Common myeloid progenitor, CD34-positive (primary cell): ENCODE measurements around the gene TBX5.

ENCODE experiments used
- CTCF ChIA-PET: fragments of 350-600 bp; sonication (Branson Sonifier 250); formaldehyde crosslinking; loops from one replicate; lab custom pipeline; 2021; ENCODE audit warnings: antibody characterized with exemption; lab: Charles Lee
- POLR2A ChIA-PET: fragments of 350-600 bp; sonication (Branson Sonifier 250); formaldehyde crosslinking; loops from one replicate; lab custom pipeline; 2021; ENCODE audit warnings: antibody characterized with exemption; lab: Charles Lee
- DNase-seq, 3 donors: peaks; one replicate each; pipeline versions ENCODE4 v3.0.0 to v3.0.0-alpha.2; 2013
- H3K27ac ChIP-seq, 2 experiments: 1 replicate in 1 of 2; 2 replicates in 1 of 2; pipeline ENCODE4 v1.7.0; 2013; ENCODE audit warnings: inconsistent platforms in 2 of 2, low read length in 2 of 2, mild to moderate bottlenecking in 2 of 2, low read depth in 1 of 2, moderate library complexity in 1 of 2; ENCODE audit not compliant: severe bottlenecking in 2 of 2, insufficient read depth in 1 of 2, poor library complexity in 1 of 2
- H3K27me3 ChIP-seq, 5 experiments: replicated peaks in 2 of 5; 1 replicate in 3 of 5; 2 replicates in 2 of 5; pipeline versions ENCODE4 v1.6.1 to v1.7.0; 2013; ENCODE audit warnings: low read length in 4 of 5, mild to moderate bottlenecking in 2 of 5, moderate library complexity in 2 of 5, inconsistent platforms in 1 of 5; ENCODE audit not compliant: insufficient read depth in 5 of 5, control insufficient read depth in 4 of 5
- H3K36me3 ChIP-seq, 4 experiments: 1 replicate in 2 of 4; 2 replicates in 2 of 4; pipeline versions ENCODE4 v1.6.1 to v1.7.0; 2013; ENCODE audit warnings: low read length in 3 of 4, control low read depth in 1 of 4, mild to moderate bottlenecking in 1 of 4; ENCODE audit not compliant: control insufficient read depth in 4 of 4, insufficient read depth in 4 of 4
- H3K4me1 ChIP-seq, 4 experiments: 1 replicate in 3 of 4; 2 replicates in 1 of 4; pipeline versions ENCODE4 v1.6.1 to v1.7.1; 2013; ENCODE audit warnings: low read length in 3 of 4, mild to moderate bottlenecking in 3 of 4, control low read depth in 1 of 4, inconsistent platforms in 1 of 4, moderate library complexity in 1 of 4; ENCODE audit not compliant: control insufficient read depth in 4 of 4, insufficient read depth in 4 of 4; ENCODE audit errors: control extremely low read depth in 1 of 4
- H3K4me3 ChIP-seq, 7 experiments: 1 replicate in 4 of 7; 2 replicates in 3 of 7; pipeline versions ENCODE4 v1.5.1 to v1.7.0; 2013; ENCODE audit warnings: mild to moderate bottlenecking in 7 of 7, low read length in 6 of 7, moderate library complexity in 6 of 7, inconsistent platforms in 2 of 7, low read depth in 2 of 7, control low read depth in 1 of 7; ENCODE audit not compliant: insufficient read depth in 4 of 7, control insufficient read depth in 1 of 7; ENCODE audit errors: extremely low read depth in 1 of 7
- H3K9me3 ChIP-seq, 5 experiments: 1 replicate in 4 of 5; 2 replicates in 1 of 5; pipeline versions ENCODE4 v1.6.1 to v1.7.1; 2013; ENCODE audit warnings: low read length in 4 of 5, mild to moderate bottlenecking in 2 of 5, inconsistent platforms in 1 of 5, low read depth in 1 of 5, moderate library complexity in 1 of 5; ENCODE audit not compliant: control insufficient read depth in 4 of 5, insufficient read depth in 2 of 5; ENCODE audit errors: control extremely low read depth in 1 of 5
- WGBS: methylation state at CpG from one replicate; pipeline ENCODE4 v1.1.5; 2013; ENCODE audit not compliant: insufficient coverage; 5-methylcytosine and 5-hydroxymethylcytosine counted together

The TBX5 gene

GRCh38 chr12:114395233-114395632, 10.7 kb downstream of the TBX5 start:
- no peaks in the 10 kb centered on the region for H3K4me1 ChIP-seq
- H3K27me3 ChIP-seq: peaks cover 24 to 100% (median 64%) of the 10 kb centered on the region in 5 experiments
- H3K4me3 ChIP-seq: no peak overlapping the region
- no peaks in the 10 kb centered on the region for H3K36me3 ChIP-seq
- no peak overlapping the region for H3K27ac ChIP-seq
- no peaks in the 10 kb centered on the region for H3K9me3 ChIP-seq
- DNase-seq: no peak
- WGBS: 0% methylated on average over 1 of the region's 6 CpGs
- POLR2A ChIA-PET: no interaction called here
- CTCF ChIA-PET: no interaction called here

DNA sequence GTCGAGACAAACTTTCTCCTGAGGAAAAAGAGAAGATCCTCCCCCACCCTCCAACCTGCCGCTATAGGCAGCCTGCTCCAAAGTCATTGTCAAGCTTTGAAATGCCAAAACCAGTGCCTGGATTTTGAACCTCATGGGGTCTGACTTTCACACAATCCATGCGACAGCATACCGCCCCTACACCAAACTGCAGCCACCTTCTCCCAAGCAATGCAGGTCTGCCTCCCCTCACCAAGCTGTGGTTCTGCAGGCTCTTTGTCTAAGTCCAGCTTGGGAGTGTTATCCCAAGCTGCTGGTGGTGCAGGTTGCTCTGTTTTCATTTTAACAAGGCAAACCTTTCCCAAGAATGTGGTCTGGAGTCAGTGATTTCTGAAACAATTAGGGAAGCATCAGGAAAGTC, 12.4 kb downstream of the TBX5 start:
- CTCF ChIA-PET: no interaction called here

GRCh38 chr12:114392909-114393308, 13.0 kb downstream of the TBX5 start:
- Histone ChIP-seq H3K4me1 (no peaks in the 10 kb centered on the region), H3K36me3 (no peaks in the 10 kb centered on the region), H3K27ac (no peak overlapping the region), H3K4me3 (no peak overlapping the region), H3K27me3 (peaks cover 15 to 83% (median 51%) of the 10 kb centered on the region in 5 experiments), H3K9me3 (no peaks in the 10 kb centered on the region)
- DNase-seq: no peak
- 22% methylated on average over 3 of the region's 5 CpGs for WGBS
- ChIA-PET POLR2A (no interaction called here), CTCF (no interaction called here)

More for the DNA sequence above, 12.4 kb downstream of the TBX5 start:
- Histone ChIP-seq H3K27me3 (peaks cover 15 to 89% (median 57%) of the 10 kb centered on the region in 5 experiments), H3K36me3 (no peaks in the 10 kb centered on the region), H3K4me3 (no peak overlapping the region), H3K27ac (no peak overlapping the region), H3K9me3 (no peaks in the 10 kb centered on the region), H3K4me1 (no peaks in the 10 kb centered on the region)
- no peak for DNase-seq
- POLR2A ChIA-PET: no interaction called here
- 21% methylated on average over 3 of the region's 4 CpGs for WGBS

DNA sequence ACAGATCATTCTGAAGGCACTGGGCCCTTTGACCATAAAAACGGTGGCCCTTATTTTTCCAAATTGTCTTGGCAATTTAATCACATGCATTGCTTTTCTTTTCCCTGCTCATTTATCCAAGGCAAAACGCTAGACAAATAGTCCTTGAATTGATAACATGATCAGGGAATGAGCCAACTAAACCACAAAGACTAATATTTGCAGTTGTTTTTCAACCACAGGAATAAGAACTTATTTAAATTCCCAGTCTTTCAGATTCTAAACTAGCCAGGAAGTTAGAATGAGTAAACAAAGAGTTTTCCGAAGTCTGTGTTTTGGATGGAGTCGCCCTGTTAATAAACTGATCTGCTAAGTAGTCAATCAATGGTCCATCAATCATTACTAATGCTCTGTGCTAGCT, 14.9 kb downstream of the TBX5 start:
- Histone ChIP-seq H3K4me1 (no peaks in the 10 kb centered on the region), H3K4me3 (no peak overlapping the region), H3K36me3 (no peaks in the 10 kb centered on the region), H3K9me3 (no peaks in the 10 kb centered on the region), H3K27me3 (peaks cover 15 to 64% (median 42%) of the 10 kb centered on the region in 5 experiments), H3K27ac (no peak overlapping the region)
- CTCF ChIA-PET: no interaction called here
- POLR2A ChIA-PET: no interaction called here
- 29% methylated on average over 1 of the region's 4 CpGs for WGBS
- no peak for DNase-seq

DNA sequence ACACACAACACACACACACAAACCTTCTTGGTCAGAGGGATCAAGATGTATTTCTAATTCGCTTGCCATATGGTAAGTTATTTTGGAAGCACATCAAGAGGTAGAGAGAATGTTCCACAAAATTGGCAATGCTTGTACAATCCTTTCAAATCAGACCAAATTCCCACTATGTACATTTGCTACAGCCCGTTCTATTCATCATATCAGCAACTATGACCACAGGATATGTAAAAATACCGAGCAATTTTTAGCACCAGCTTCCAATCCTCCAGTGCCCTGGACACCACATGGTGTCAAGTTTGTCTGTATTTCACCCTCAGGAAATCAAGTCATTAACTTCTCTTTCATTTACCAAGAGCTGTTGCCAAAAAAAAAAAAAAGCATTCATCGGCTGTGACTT, 21.2 kb downstream of the TBX5 start:
- H3K27ac ChIP-seq: no peak overlapping the region
- POLR2A ChIA-PET: interaction anchor here (0.5 to 0.7 kb wide), 2 partner anchors 176 to 418 kb away, joined by 3 read pairs; no protein-coding TSS in a partner anchor
- no peaks in the 10 kb centered on the region for H3K36me3 ChIP-seq
- no peaks in the 10 kb centered on the region for H3K9me3 ChIP-seq
- peaks cover 0 to 19% (median 7%) of the 10 kb centered on the region in 5 experiments for H3K27me3 ChIP-seq
- WGBS: 78% methylated on average over 2 of the region's 4 CpGs
- H3K4me3 ChIP-seq: no peak overlapping the region
- CTCF ChIA-PET: interaction anchor here (0.6 kb wide), 1 partner anchor 1854 kb away, joined by 3 read pairs; no protein-coding TSS in a partner anchor
- H3K4me1 ChIP-seq: no peaks in the 10 kb centered on the region
- no peak for DNase-seq

- ChIA-PET POLR2A (no interaction called here), CTCF (no interaction called here)
- Histone ChIP-seq H3K9me3 (no peaks in the 10 kb centered on the region), H3K4me3 (no peak overlapping the region), H3K36me3 (no peaks in the 10 kb centered on the region), H3K27ac (no peak overlapping the region), H3K4me1 (no peaks in the 10 kb centered on the region), H3K27me3 (peaks cover 0 to 22% (median 10%) of the 10 kb centered on the region in 5 experiments)
- no peak for DNase-seq
- WGBS: 0% methylated on average over 1 of the region's 2 CpGs
Measured at GRCh38 chr12:114381177-114381576, 24.8 kb downstream of the TBX5 start.

DNA sequence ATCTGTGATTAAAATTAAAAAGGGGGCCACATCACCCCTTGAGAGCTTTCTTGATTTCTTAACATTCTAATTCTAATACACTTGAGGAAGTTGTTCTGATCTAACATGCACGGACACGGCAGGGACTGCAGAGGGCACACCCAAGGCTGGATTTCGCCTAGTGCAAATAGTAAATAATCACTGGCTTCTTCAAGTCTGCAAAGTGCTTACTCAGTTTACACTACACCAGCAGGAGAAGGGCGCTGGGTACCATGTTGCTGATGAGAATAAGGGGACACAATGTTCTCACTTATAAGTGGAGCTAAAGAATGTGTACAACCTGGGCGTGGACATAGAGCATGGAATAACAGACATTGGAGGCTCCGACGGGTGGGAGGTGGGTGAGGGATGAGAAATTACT, 34.2 kb downstream of the TBX5 start:
- CTCF ChIA-PET: no interaction called here
- Histone ChIP-seq H3K27ac (no peak overlapping the region), H3K4me3 (no peak overlapping the region), H3K9me3 (no peaks in the 10 kb centered on the region), H3K27me3 (peaks cover 0 to 8% (median 0%) of the 10 kb centered on the region in 5 experiments), H3K4me1 (no peaks in the 10 kb centered on the region), H3K36me3 (no peaks in the 10 kb centered on the region)
- POLR2A ChIA-PET: no interaction called here
- DNase-seq: no peak
- 63% methylated on average over 3 of the region's 7 CpGs for WGBS
